Ishikawa (cell line): ENCODE results near the gene PARVB.

Source experiments
- CEBPB ChIP-seq: IDR thresholded peaks from 2 replicates; pipeline ENCODE4 v1.6.1; 2012
- EGR1 ChIP-seq: IDR thresholded peaks from 2 replicates; pipeline ENCODE4 v1.6.1; 2012
- EP300 ChIP-seq: IDR thresholded peaks from 2 replicates; pipeline ENCODE4 v1.6.1; 2012; ENCODE audit warnings: borderline replicate concordance
- FOXM1 ChIP-seq: IDR thresholded peaks from 2 replicates; pipeline ENCODE4 v1.6.1; 2012; ENCODE audit warnings: low read depth, borderline replicate concordance
- RAD21 ChIP-seq: IDR thresholded peaks from 2 replicates; pipeline ENCODE4 v1.6.1; 2012; ENCODE audit warnings: low read depth
- TCF12 ChIP-seq: IDR thresholded peaks from 2 replicates; pipeline ENCODE4 v1.6.1; 2012; ENCODE audit warnings: low read depth
- TEAD4 ChIP-seq: IDR thresholded peaks from 2 replicates; pipeline ENCODE4 v1.6.1; 2012
- YY1 ChIP-seq: IDR thresholded peaks from 2 replicates; pipeline ENCODE4 v1.6.1; 2012; ENCODE audit warnings: low read depth
- TF ChIP-seq, protein P1 (sequence below): IDR thresholded peaks from 2 replicates; pipeline ENCODE4 v1.6.1; 2012
- TF ChIP-seq, protein P2 (sequence below): IDR thresholded peaks from 2 replicates; pipeline ENCODE4 v1.6.1; 2012
- TF ChIP-seq, protein P3 (sequence below): IDR thresholded peaks from 2 replicates; pipeline ENCODE4 v1.6.1; 2012; ENCODE audit warnings: low read depth, mild to moderate bottlenecking

DNA sequence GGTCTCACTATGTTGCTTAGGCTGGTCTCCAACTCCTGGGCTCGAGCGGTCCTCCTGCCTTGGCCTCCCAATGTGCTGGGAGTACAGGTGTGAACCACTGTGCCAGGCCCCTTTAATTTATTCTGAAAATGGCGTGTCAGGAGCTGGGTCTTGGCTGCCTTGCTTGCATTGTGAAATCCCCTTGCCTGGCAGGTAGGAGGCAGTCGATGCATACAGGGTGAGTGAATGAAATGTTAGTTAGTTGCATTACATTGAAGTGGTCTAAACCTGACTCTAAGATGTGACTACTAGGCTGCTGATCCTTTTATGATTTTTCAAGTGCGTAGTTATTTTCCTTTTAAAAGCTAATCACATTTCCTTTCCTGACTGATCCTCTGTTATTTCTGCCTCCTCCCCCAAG lies 42.9 kb downstream of the PARVB start:
- TF ChIP-seq, protein P1, sequence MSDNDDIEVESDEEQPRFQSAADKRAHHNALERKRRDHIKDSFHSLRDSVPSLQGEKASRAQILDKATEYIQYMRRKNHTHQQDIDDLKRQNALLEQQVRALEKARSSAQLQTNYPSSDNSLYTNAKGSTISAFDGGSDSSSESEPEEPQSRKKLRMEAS: no peak
- TF ChIP-seq EP300: no peak
- TF ChIP-seq, protein P2, sequence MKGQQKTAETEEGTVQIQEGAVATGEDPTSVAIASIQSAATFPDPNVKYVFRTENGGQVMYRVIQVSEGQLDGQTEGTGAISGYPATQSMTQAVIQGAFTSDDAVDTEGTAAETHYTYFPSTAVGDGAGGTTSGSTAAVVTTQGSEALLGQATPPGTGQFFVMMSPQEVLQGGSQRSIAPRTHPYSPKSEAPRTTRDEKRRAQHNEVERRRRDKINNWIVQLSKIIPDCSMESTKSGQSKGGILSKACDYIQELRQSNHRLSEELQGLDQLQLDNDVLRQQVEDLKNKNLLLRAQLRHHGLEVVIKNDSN: no peak
- no peak for TF ChIP-seq EGR1
- TF ChIP-seq, protein P3, sequence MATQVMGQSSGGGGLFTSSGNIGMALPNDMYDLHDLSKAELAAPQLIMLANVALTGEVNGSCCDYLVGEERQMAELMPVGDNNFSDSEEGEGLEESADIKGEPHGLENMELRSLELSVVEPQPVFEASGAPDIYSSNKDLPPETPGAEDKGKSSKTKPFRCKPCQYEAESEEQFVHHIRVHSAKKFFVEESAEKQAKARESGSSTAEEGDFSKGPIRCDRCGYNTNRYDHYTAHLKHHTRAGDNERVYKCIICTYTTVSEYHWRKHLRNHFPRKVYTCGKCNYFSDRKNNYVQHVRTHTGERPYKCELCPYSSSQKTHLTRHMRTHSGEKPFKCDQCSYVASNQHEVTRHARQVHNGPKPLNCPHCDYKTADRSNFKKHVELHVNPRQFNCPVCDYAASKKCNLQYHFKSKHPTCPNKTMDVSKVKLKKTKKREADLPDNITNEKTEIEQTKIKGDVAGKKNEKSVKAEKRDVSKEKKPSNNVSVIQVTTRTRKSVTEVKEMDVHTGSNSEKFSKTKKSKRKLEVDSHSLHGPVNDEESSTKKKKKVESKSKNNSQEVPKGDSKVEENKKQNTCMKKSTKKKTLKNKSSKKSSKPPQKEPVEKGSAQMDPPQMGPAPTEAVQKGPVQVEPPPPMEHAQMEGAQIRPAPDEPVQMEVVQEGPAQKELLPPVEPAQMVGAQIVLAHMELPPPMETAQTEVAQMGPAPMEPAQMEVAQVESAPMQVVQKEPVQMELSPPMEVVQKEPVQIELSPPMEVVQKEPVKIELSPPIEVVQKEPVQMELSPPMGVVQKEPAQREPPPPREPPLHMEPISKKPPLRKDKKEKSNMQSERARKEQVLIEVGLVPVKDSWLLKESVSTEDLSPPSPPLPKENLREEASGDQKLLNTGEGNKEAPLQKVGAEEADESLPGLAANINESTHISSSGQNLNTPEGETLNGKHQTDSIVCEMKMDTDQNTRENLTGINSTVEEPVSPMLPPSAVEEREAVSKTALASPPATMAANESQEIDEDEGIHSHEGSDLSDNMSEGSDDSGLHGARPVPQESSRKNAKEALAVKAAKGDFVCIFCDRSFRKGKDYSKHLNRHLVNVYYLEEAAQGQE: no peak
- no peak for TF ChIP-seq RAD21
- no peak for TF ChIP-seq TEAD4
- TF ChIP-seq CEBPB: no peak
- TF ChIP-seq FOXM1: no peak
- no peak for TF ChIP-seq YY1
- no peak for TF ChIP-seq TCF12
